H9 (cell line): Measurements from ENCODE around the gene PDX1. TPM values are rescaled to one million over a fixed set of nuclear protein-coding genes. Genes with fewer than 3 reads are reported as not detected.

Experiments used
- DNase-seq: peaks from one replicate; pipeline ENCODE4 v3.0.0-alpha.2; 2017
- H2AFZ ChIP-seq: one replicate; pipeline ENCODE4 v1.6.1; 2013; ENCODE audit warnings: mild to moderate bottlenecking, low read length, control low read depth, moderate library complexity
- H2AK5ac ChIP-seq: 2 replicates; pipeline ENCODE4 v1.6.1; 2013; ENCODE audit warnings: low read length, control low read depth, mixed read lengths; ENCODE audit not compliant: insufficient read length
- H2BK120ac ChIP-seq: one replicate; pipeline ENCODE4 v1.6.1; 2013; ENCODE audit warnings: low read depth, mild to moderate bottlenecking, low read length, control low read depth, inconsistent platforms; ENCODE audit not compliant: poor library complexity, severe bottlenecking
- H2BK12ac ChIP-seq: 2 replicates; pipeline ENCODE4 v1.6.1; 2013; ENCODE audit warnings: low read length, control low read depth, mixed read lengths, low read depth; ENCODE audit not compliant: insufficient read length
- H2BK15ac ChIP-seq: 2 replicates; pipeline ENCODE4 v1.6.1; 2013; ENCODE audit warnings: low read depth, low read length, control low read depth
- H2BK20ac ChIP-seq: one replicate; pipeline ENCODE4 v1.6.1; 2013; ENCODE audit warnings: low read depth, mild to moderate bottlenecking, low read length, control low read depth, inconsistent platforms; ENCODE audit not compliant: poor library complexity, severe bottlenecking
- H2BK5ac ChIP-seq: 2 replicates; pipeline ENCODE4 v1.6.1; 2013; ENCODE audit warnings: low read length, control low read depth, mixed read lengths; ENCODE audit not compliant: insufficient read length
- H3K14ac ChIP-seq: 2 replicates; pipeline ENCODE4 v1.6.1; 2013; ENCODE audit warnings: low read length, control low read depth; ENCODE audit not compliant: insufficient read depth
- H3K18ac ChIP-seq: 2 replicates; pipeline ENCODE4 v1.6.1; 2013; ENCODE audit warnings: low read depth, mild to moderate bottlenecking, mixed read lengths, low read length, control low read depth; ENCODE audit not compliant: insufficient read length
- H3K23ac ChIP-seq: 2 replicates; pipeline ENCODE4 v1.6.1; 2013; ENCODE audit warnings: low read length, control low read depth, mixed read lengths, low read depth; ENCODE audit not compliant: insufficient read length
- H3K23me2 ChIP-seq: 2 replicates; pipeline ENCODE4 v1.6.1; 2013; ENCODE audit warnings: low read depth, mild to moderate bottlenecking, mixed read lengths, low read length, control low read depth; ENCODE audit not compliant: insufficient read length, poor library complexity, severe bottlenecking
- H3K27ac ChIP-seq: 2 replicates; pipeline ENCODE4 v1.5.1; 2013; ENCODE audit warnings: low read length, control low read depth, mixed read lengths, low read depth; ENCODE audit not compliant: insufficient read length
- H3K27me3 ChIP-seq: 2 replicates; pipeline ENCODE4 v1.6.1; 2013; ENCODE audit warnings: low read length, control low read depth, inconsistent platforms; ENCODE audit not compliant: insufficient read depth
- H3K4ac ChIP-seq: 2 replicates; pipeline ENCODE4 v1.6.1; 2013; ENCODE audit warnings: low read depth, mild to moderate bottlenecking, control low read depth, inconsistent platforms, low read length, moderate library complexity
- H3K4me1 ChIP-seq: 2 replicates; pipeline ENCODE4 v1.6.1; 2013; ENCODE audit warnings: low read length, control low read depth, inconsistent platforms; ENCODE audit not compliant: insufficient read depth
- H3K4me2 ChIP-seq: 2 replicates; pipeline ENCODE4 v1.6.1; 2013; ENCODE audit warnings: low read length, control low read depth, mixed read lengths; ENCODE audit not compliant: insufficient read length, insufficient read depth
- H3K56ac ChIP-seq: 2 replicates; pipeline ENCODE4 v1.6.1; 2013; ENCODE audit warnings: low read depth, mild to moderate bottlenecking, mixed read lengths, low read length, control low read depth; ENCODE audit not compliant: insufficient read length
- H3K79me1 ChIP-seq: 2 replicates; pipeline ENCODE4 v1.6.1; 2013; ENCODE audit warnings: low read depth, mild to moderate bottlenecking, moderate library complexity, low read length, control low read depth, inconsistent platforms; ENCODE audit not compliant: insufficient read depth, poor library complexity, severe bottlenecking
- H3K79me2 ChIP-seq: 2 replicates; pipeline ENCODE4 v1.6.1; 2013; ENCODE audit warnings: low read length, control low read depth, inconsistent platforms; ENCODE audit not compliant: insufficient read depth
- H3K9ac ChIP-seq: 2 replicates; pipeline ENCODE4 v1.6.1; 2013; ENCODE audit warnings: low read length, control low read depth, mixed read lengths; ENCODE audit not compliant: insufficient read length; ENCODE audit errors: extremely low read depth
- H3K9me3 ChIP-seq: one replicate; pipeline ENCODE4 v1.6.1; 2013; ENCODE audit warnings: low read depth, low read length, inconsistent platforms; ENCODE audit not compliant: control insufficient read depth
- H3T11ph ChIP-seq: one replicate; pipeline ENCODE4 v1.6.1; 2013; ENCODE audit warnings: mild to moderate bottlenecking, low read length, control low read depth, inconsistent platforms
- H4K20me1 ChIP-seq: one replicate; pipeline ENCODE4 v1.6.1; 2013; ENCODE audit not compliant: control insufficient read depth, insufficient read length, insufficient read depth
- H4K5ac ChIP-seq: 2 replicates; pipeline ENCODE4 v1.6.1; 2013; ENCODE audit warnings: low read depth, mild to moderate bottlenecking, mixed read lengths, low read length, control low read depth; ENCODE audit not compliant: insufficient read length
- H4K8ac ChIP-seq: replicated peaks from 2 replicates; pipeline ENCODE4 v1.6.1; 2013; ENCODE audit warnings: low read length, control low read depth, mixed read lengths, low read depth; ENCODE audit not compliant: insufficient read length
- H4K91ac ChIP-seq: 2 replicates; pipeline ENCODE4 v1.6.1; 2013; ENCODE audit warnings: low read depth, mild to moderate bottlenecking, moderate library complexity, mixed read lengths, low read length, control low read depth; ENCODE audit not compliant: insufficient read length
- H3K27ac Mint-ChIP-seq, 3 experiments: 2 replicates in 2 of 3; 3 replicates in 1 of 3; pipeline ENCODE4 v1.8.0; 2020 to 2021; ENCODE audit warnings: mixed read lengths in 3 of 3, mild to moderate bottlenecking in 1 of 3, moderate library complexity in 1 of 3
- H3K27me3 Mint-ChIP-seq: 2 replicates; pipeline ENCODE4 v1.8.0; 2021; ENCODE audit warnings: low read depth, mild to moderate bottlenecking, moderate library complexity, mixed read lengths
- H3K36me3 Mint-ChIP-seq, 3 experiments: 2 replicates in 2 of 3; 3 replicates in 1 of 3; pipeline ENCODE4 v1.8.0; 2020 to 2021; ENCODE audit warnings: low read depth in 3 of 3, mixed read lengths in 3 of 3; ENCODE audit not compliant: insufficient read depth in 1 of 3
- H3K4me1 Mint-ChIP-seq, 2 experiments: 2 replicates each; pipeline ENCODE4 v1.8.0; 2020; ENCODE audit warnings: mixed read lengths in 2 of 2
- H3K4me3 Mint-ChIP-seq, 2 experiments: 2 replicates in 1 of 2; 3 replicates in 1 of 2; pipeline ENCODE4 v1.8.0; 2020 to 2021; ENCODE audit warnings: mild to moderate bottlenecking in 2 of 2, mixed read lengths in 2 of 2, moderate library complexity in 1 of 2
- H3K9me3 Mint-ChIP-seq, 2 experiments: 2 replicates in 1 of 2; 3 replicates in 1 of 2; pipeline ENCODE4 v1.8.0; 2020; ENCODE audit warnings: mild to moderate bottlenecking in 2 of 2, mixed read lengths in 2 of 2, moderate library complexity in 1 of 2
- WGBS: extraction: QIAGEN DNeasy Blood & Tissue Kit; methylation state at CpG from one replicate; pipeline ENCODE4 v1.1.7; 2013; ENCODE audit warnings: missing lambda C conversion rate, low lambda C conversion rate, mixed read lengths; ENCODE audit not compliant: insufficient read length; ENCODE audit errors: extremely low coverage; 5-methylcytosine and 5-hydroxymethylcytosine counted together
- total RNA-seq: library from RNA; stranded (reverse); gene quantifications from 2 replicates; pipeline ENCODE4 v1.2.1, GENCODE V29; 2021
- TF ChIP-seq, protein P1 (sequence below): fragments of 200-600 bp; sonication (generic); conservative IDR thresholded peaks from 3 replicates; pipeline ENCODE4 v1.8.0; 2021; ENCODE audit warnings: antibody characterized with exemption, mild to moderate bottlenecking

PDX1 gene
- total RNA-seq, 1 experiment from 2014 or later, result not detected

DNA sequence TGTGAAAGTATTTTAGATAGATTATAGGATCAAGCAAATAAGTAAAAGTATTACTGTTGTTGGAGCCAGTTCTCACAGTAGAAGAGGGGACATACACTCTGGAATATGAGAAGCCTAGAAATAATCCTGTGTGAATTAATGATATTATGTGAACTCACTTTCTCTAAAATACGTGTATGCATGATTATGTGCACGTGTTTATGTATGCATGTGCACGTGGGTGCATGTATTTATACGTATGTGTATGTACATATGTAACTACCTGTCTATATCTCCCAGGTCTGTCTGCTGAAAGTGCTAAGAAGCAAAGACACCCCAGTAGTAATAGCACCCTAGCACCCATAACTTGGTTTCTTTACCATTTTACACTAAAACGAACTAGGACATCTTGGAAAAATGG lies 41.5 kb upstream of the PDX1 start:
- no CpG with 5 or more reads among the region's 5 CpGs for WGBS
- no peak overlapping the region for H4K91ac ChIP-seq
- Mint-ChIP-seq H3K4me3 (no peak overlapping the region), H3K4me1 (0 out of 4 replicates have a peak, but pooled peaks cover 0 to 2% of the 10 kb centered on the region in 2 experiments), H3K9me3 (peaks cover 0 to 4% of the 10 kb centered on the region in 2 experiments; a peak in 2 of 5 replicates), H3K27ac (no peak overlapping the region), H3K27me3 (peaks cover 75% of the 10 kb centered on the region), H3K36me3 (no peaks in the 10 kb centered on the region)
- H4K5ac ChIP-seq, result no peak overlapping the region
- H3K27me3 ChIP-seq, result no peaks in the 10 kb centered on the region; the same call in 1 of the 2 replicates
- no peak overlapping the region for H3K14ac ChIP-seq
- H4K8ac ChIP-seq, result no peak overlapping the region
- no peak overlapping the region for H3K4me2 ChIP-seq
- H3K9me3 ChIP-seq, result no peaks in the 10 kb centered on the region
- no peak overlapping the region for H3T11ph ChIP-seq
- no peak overlapping the region for H2BK5ac ChIP-seq
- H2BK20ac ChIP-seq, result no peak overlapping the region
- H3K4ac ChIP-seq, result no peak overlapping the region
- no peak overlapping the region for H2AFZ ChIP-seq
- H3K18ac ChIP-seq, result no peak overlapping the region
- TF ChIP-seq, protein P1, sequence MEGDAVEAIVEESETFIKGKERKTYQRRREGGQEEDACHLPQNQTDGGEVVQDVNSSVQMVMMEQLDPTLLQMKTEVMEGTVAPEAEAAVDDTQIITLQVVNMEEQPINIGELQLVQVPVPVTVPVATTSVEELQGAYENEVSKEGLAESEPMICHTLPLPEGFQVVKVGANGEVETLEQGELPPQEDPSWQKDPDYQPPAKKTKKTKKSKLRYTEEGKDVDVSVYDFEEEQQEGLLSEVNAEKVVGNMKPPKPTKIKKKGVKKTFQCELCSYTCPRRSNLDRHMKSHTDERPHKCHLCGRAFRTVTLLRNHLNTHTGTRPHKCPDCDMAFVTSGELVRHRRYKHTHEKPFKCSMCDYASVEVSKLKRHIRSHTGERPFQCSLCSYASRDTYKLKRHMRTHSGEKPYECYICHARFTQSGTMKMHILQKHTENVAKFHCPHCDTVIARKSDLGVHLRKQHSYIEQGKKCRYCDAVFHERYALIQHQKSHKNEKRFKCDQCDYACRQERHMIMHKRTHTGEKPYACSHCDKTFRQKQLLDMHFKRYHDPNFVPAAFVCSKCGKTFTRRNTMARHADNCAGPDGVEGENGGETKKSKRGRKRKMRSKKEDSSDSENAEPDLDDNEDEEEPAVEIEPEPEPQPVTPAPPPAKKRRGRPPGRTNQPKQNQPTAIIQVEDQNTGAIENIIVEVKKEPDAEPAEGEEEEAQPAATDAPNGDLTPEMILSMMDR, result no peak
- no peak overlapping the region for H2BK12ac ChIP-seq
- no peak overlapping the region for H3K56ac ChIP-seq
- no peak overlapping the region for H3K9ac ChIP-seq
- no peak overlapping the region for H2BK15ac ChIP-seq
- no peaks in the 10 kb centered on the region for H3K79me1 ChIP-seq
- H3K23ac ChIP-seq, result no peak overlapping the region
- no peak overlapping the region for H3K27ac ChIP-seq
- H3K79me2 ChIP-seq, result no peaks in the 10 kb centered on the region
- DNase-seq, result no peak
- H3K4me1 ChIP-seq, result 0 out of 2 replicates have a peak, but pooled peaks cover 2% of the 10 kb centered on the region
- no peaks in the 10 kb centered on the region for H4K20me1 ChIP-seq
- no peaks in the 10 kb centered on the region for H3K23me2 ChIP-seq
- no peak overlapping the region for H2BK120ac ChIP-seq
- no peak overlapping the region for H2AK5ac ChIP-seq
